Stimulated activated CD8-positive, alpha-beta memory T cell treated with anti-CD3 and anti-CD28 coated beads, Interleukin-7, amount 100 ng/mL, for 1 hour (primary cell): ENCODE results near the gene PHOSPHO2.

Experiments used
- DNase-seq, 2 donors: peaks; one replicate each; pipeline ENCODE4 v3.0.0-alpha.2; 2020; ENCODE audit warnings: low read depth in 2 of 2

Gene PHOSPHO2, protein sequence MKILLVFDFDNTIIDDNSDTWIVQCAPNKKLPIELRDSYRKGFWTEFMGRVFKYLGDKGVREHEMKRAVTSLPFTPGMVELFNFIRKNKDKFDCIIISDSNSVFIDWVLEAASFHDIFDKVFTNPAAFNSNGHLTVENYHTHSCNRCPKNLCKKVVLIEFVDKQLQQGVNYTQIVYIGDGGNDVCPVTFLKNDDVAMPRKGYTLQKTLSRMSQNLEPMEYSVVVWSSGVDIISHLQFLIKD

DNA sequence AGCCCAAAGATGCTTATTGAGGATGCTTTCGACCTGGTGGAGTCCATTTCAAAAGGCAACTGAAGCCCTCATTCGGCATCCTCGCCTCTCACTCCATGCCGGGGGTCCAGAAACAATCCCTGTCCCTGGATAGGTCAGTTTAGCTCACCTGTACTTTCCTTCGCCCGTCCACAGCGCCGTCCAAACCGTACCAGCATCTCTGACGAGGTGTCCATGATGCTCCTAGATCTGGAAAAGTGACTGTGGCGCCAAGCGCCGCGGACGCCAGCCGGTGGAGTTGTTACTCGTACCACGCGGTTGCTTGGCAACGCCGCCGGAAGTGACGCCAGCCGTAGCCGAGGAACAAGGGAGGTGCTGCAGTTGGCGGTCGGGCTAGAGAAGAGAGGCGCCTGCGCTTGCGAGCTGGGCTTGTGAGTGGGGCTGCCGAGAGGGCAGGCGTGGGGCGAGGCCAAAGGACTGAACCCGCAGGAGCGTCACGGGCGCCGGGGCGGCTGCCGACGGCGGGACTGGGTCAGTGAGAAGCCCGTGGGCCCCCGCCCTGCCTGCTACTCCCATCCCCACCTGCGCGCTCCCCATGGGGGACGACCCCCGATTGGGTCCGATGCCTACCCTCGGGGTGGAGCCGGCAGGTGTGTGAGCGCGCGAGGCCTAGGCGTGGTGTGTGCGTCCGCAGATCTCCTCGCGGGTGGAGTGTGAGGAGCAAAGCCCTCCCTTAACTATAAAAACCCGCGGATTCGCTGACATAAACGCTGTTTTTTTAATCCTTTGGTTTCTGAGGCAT, at the start of gene PHOSPHO2, which contains the start of gene CFAP210:
Gene PHOSPHO2 (plus strand): TSS at position 357 of the 781 bp plus-strand sequence. CDS start 6,503 bp downstream, outside the sequence.
Gene CFAP210 (minus strand): TSS at position 293 of the 781 bp plus-strand sequence. CDS start 78 bp downstream, at position 215.
- peak; percentile 97 to 100 for DNase-seq

DNA sequence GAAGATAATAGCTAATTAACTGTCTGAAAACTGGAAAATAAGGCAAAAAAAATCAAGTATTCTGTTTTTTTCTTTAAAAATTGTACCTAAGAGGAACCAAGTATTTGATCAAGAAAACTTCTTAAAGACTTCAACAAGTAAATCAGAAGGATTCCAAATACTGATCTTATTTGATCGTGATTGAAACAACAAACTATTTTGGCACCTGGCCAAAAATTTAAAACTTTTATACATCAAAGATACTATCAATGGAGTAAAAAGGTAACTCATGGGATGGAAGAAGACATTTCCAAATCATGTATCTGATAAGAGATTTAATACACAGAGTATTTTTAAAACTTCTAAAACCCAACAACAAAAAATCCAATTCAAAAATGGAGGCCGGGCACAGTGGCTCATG, 46.8 kb upstream of the PHOSPHO2 start:
- no peak for DNase-seq

DNA sequence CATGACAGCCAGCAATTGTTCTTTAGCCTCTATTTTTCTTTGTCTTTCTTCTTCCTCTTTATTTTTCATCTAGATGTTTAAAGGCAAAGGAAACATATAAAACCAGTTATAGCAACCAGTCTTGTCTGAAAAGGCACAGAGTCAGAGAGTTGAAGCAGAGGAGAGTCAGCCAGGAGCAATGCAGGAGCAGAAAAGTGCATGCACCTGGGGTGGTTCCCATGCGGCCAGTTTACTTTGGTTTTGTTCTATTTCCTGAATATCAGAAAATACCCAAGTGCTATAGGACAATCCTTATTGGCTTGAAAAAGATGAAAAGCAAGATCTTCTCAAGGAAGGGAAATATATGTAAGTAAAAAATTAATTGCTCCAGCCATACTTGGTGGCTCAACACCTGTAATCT, 45.0 kb upstream of the PHOSPHO2 start:
- no peak for DNase-seq

DNA sequence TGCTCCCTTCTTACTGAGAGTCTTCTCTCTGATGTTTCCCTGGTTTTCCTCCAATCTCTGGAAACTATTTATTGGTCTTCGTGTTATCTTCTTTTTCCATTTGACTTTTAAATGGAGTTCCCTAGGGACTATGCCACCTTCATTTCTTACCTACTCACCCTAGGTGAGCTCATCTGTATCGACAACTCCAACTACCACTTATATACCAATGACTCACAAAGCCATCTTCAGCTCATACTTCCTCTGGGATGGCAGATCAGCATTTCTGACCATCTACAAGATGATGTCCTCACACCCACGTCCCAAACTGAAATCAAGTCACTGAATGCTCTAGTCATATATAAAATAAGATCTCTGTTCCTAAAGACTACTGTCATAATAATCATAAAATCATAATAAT, 40.6 kb upstream of the PHOSPHO2 start:
- DNase-seq = no peak

DNA sequence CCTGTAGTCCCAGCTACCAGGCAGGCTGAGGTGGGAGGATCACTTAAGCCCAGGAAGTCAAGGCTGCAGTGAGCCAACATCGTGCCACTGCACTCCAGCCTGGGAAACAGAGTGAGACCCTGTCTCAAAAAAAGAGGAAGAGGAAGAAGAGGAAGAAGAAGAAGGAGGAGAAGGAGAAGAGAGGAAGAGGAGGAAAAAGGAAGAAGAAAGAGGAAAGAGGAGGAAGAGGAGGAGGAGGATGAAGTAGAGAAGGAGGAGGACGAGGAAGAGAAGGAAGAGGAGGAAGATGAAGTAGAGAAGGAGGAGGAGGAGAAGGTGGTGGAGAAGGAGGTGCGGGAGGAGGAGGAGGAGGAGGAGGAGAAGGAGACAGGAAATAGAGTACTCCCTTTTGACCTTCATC, 38.1 kb upstream of the PHOSPHO2 start:
- DNase-seq = no peak

DNA sequence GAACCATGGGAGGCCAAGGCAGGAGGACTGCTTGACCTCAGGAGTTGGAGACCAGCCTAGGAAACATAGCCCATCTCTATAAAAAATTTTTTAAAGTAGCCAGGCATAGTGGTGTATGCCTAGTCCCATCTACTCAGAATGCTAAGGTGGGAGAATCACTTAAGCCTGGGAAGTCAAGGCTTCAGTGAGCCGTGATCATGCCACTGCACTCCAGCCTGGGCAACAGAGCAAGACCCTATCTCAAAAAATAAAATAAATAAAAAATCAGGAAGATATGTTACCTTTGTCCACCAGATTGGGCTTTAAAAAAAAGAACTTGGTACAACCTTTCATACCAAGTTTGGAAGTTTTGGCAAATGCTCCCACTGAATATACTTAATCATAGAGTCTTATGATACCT, 35.4 kb upstream of the PHOSPHO2 start:
- no peak for DNase-seq

DNA sequence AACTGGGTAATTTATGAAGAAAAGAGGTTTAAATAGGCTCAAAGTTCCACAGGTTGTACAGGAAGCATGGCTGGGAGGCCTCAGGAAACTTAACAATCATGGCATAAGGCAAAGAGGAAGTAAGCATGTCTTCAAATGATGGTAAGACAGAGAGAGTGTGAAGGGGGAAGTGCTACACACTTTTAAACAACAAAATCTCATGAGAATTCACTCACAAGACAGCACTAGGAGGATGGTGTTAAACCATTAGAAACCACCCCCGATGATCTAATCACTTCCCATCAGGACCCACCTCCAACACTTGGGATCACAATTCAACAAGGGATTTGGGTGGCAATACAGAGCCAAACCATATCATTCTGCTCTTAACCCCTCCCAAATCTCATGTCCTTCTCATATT, 34.9 kb upstream of the PHOSPHO2 start:
- DNase-seq = no peak

DNA sequence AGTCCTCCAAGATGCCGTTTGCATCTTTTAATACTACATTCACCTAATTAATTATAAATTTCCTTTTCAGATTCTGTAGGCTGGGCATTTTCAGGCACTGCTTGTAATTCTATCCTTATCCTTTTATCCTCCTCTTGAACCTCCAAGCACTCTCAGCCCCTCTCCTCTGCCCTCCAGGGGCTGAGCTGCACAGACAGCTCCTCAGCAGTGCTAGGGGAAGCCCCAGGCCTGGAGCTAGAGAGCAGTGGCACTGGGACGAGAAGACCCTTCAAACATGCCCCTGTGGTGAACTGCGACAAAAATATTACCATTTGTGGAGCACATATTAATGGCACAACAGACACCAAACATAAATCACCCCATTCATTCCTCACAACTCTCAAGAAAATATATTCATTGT, 33.0 kb upstream of the PHOSPHO2 start:
- DNase-seq = no peak

DNA sequence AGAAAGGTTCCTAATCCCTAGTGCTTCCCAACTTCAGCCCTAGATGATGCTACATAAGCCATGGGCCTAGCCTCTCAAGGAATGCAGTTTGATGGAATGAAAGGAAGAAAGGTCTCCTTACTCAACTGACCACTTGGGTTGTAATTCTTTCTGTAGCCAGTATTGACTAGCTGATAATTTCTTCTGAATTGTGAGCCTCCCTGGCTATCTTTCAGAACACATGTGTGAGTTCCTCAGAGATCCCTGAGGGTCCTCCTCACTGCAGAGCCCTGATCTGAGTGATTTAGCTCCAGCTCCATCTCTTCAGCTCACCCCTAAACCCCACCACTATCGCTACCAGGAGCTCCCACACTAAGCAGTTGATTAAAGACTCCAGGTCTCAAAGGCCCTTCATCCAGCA, 31.5 kb upstream of the PHOSPHO2 start:
- no peak for DNase-seq

DNA sequence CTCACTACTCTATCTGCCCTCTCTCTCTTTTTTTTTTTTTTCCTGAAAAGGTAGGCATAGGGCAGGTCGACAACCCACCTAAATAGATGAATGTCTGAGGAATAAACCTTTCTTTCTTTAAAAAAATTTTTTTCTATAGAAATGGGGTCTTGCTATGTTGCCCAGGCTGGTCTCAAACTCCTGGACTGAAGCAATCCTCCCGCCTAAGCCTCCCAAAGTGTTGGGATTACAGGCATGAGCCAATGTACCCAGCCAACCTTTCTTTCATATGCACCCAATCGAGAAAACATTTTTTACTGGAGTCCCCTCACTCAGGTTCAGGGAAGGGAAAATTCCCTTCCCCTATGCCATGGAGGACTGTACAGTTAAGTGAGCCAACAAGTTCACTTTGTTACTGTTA, 31.0 kb upstream of the PHOSPHO2 start:
- DNase-seq = no peak

DNA sequence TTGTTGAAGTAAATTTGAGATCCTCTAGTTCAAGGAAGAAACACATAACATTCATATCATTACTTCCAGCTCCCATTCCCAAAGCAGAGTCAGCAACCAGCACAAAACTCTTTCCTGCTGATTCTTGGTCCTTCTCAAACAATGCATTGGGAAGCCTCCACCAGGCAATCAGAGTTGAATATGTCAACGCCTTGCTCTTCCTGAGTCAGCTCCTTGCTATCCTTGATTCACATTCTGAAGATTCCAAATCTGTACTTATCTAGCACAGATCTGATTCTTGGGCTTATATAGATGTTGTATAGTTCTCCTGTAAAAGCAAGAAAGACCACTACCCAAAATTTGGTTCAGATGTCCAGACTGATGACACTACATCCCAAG, 29.7 kb upstream of the PHOSPHO2 start:
- DNase-seq = no peak

DNA sequence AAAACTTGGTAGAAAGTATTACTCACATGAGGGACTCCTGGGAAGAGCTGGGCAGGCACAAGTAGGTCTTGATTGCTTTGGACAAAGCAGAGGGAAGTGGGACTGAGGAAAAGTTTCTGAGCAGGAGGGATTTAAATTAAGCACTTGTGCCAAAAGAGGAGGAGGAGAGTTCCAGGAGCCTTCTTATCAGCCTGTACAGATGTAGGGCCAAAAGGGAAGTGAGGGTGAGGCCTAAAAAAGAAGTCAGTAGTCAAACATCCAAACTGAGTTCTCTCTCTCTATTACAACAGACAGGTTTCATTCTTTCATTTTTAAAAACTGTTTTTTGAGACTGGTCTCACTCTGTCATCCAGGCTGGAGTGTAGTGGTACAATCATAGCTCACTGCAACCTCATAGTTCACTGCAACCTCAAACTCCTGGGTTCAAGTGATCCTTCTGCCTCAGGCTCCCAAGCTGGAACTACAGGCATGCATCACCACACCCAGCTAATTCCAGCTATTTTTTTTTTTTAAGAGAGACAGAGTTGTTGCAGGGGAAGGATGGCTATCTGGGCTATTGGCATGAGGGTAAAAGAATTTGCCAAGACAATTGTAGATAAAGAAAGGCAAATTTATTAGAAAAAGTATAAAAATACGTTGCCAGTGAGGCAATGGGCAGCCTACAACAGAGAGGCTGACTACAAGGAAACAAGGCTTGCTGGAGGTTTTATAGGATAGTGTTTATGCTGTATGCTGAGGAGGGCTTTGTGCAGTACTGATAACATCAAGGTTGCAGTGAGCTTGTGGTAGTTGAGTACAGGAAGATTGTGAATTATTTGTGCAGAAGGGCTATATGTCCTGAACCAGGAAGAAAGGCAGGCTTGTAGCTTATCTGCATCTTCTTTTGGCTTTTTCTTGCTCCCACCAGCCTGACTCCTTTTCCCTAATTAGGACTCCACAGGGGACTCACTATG, 29.0 kb upstream of the PHOSPHO2 start:
- no peak for DNase-seq

DNA sequence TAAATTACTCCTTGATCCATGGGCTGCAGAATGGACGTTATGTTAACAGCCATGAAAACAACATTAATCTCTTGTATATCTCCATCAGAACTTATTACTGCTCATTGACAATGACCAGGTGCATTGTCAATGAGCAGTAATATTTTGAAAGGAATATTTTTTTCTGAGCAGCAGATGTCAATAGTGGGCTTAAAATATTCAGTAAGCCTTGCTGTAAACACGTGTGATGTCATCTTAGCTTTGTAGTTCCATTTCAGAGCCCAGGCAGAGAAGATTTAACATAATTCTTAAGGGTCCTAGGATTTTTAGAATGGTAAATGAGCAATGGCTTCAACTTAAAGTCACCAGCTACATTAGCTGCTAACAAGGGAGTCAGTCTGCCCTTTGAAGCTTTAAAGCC, 26.7 kb upstream of the PHOSPHO2 start:
- no peak for DNase-seq

DNA sequence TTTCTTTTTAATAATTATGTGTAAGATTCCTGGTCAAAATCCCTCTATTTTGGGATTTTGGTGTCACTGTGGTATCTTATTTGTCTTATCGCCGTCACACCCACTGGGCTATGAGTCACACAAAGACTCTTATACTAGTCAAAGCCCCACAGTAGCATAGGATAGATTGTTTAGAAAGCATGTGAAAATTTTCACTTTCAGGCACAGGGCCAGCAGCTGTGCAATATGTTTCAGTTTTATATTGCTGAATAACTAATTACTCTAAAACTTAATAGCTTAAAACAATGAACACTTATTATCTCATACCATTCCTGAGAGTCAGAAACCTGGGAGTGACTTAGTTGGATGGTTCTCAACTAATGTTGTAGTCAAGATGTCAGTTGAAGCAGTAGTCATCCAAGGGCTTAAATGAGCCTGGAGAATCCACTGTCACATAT, 24.0 kb upstream of the PHOSPHO2 start:
- no peak for DNase-seq

DNA sequence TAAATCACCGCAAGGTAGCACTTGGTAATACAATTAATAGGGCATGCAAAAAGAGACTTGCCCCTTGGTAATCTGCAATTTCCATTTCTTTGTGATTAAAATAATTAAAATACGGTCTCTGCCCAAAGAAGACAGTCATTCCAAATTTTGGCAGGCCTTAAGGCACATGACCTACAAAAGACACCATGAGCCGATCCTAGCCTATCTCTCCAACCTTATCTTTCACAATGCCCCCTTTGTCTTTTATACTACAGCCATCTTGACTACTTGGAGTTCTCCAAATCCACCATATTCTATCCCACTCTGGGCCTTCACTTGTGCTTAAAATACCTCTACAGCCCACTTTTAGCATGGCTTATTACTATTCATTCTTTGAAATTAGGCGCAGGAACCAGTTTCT, 23.3 kb upstream of the PHOSPHO2 start:
- no peak for DNase-seq

DNA sequence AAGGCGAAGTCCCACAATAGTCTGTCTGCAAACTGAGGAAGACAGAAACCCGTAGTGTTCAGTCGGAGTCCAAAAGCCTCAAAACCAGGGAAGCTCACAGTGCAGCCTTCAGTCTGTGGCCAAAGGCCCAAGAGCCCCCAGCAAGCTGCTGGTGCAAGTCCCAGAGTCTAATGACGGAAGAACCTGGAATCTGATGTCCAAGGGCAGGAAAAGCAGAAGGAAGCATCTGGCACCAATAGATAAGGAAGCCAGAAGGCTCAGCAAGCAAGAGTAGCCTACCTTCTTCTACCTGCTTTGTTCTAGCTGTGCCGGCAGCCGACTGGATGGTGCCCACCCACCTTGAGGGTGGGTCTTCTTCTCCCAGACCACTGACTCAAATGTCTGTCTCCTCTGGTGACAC, 21.9 kb upstream of the PHOSPHO2 start:
- no peak for DNase-seq

DNA sequence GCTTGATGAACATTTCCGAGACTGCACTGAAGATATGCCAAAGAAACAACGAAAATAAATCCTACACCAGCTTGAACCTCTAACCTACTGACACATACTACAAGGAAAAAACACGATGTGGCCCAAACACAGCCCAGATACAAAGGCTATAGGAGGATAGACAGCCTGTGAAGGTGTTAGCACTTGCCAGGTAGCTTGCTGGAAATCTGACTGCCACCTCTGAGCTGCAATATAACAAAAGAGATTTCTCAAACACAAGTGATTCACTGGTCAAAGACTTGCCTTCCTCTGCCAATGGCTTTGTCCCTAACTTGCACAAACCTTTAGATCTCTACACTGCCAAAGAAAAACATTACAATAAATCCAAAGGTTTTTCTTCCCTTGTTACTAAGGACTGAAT, 21.2 kb upstream of the PHOSPHO2 start:
- DNase-seq = no peak

DNA sequence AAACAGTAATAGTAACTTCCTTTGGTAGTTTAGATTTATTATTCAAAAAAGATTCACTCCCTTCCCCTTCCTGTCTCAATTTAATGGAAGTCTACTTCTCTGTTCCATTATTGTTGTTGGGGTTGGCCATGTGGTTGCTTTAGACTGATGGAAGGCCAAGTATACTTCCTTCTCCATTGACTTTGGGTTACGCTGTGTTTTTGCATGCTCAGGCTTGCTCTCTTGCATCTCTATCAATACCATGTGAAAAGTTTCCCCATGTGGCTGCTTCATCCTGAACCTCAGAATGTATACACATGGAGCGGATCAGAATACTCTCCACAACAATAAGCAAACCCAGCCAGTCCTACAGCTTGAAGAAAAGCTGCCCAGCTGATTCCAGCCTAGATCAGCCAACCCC, 20.3 kb upstream of the PHOSPHO2 start:
- DNase-seq = no peak

DNA sequence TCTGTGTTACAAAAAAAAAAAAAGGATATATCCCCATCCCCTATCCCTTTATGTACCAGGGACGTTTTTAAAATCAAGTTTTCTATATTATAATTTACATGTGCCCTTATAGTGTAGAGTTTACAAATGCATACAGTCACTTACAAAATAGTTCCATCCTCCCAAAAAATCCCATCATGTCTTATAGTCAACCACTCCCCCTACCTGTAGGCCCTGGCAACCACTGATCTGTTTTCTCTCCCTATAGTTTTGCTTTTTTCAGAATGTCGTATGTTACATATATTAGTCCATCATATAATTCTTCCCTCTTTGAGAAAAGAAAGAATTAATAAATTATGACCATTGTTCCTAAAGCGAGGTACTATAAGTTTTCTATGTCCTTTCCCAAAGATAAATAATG, 17.9 kb upstream of the PHOSPHO2 start:
- DNase-seq = no peak

DNA sequence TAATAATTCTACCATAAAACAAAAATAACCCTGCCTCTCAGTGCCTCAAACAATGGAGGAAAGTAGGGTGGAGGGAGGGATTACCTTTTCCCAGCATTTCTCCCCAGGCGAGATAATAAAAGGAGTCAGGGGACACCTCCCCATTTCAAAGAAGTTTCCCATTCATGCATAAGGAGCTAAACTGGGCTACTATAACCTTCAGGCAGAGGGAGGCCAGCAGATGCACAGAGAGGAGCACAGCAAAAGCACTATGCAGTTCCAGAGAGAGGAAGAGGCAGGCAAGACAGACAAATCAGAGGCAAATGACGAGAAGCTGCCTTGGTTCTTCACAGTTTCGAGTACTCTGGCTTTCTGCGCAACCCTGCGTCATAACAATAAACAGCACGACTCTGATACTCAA, 17.4 kb upstream of the PHOSPHO2 start:
- no peak for DNase-seq

DNA sequence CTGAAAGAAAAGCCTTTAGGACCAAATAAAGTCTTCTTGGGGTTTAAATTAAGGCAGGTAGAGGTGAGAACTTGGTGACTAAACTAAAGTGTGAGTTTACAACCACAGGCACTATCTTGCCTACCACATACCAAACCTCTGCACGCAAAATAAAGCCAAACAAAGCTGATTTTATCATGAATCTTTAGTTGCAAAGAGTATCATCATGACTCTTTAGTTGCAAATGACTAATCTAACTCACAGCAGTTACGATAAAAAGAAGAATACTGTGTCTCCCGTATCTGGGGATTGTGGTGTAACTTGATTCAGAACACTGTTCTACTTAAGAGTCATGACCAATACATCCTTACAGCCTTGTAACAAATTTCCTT, 11.2 kb upstream of the PHOSPHO2 start:
- DNase-seq = no peak

DNA sequence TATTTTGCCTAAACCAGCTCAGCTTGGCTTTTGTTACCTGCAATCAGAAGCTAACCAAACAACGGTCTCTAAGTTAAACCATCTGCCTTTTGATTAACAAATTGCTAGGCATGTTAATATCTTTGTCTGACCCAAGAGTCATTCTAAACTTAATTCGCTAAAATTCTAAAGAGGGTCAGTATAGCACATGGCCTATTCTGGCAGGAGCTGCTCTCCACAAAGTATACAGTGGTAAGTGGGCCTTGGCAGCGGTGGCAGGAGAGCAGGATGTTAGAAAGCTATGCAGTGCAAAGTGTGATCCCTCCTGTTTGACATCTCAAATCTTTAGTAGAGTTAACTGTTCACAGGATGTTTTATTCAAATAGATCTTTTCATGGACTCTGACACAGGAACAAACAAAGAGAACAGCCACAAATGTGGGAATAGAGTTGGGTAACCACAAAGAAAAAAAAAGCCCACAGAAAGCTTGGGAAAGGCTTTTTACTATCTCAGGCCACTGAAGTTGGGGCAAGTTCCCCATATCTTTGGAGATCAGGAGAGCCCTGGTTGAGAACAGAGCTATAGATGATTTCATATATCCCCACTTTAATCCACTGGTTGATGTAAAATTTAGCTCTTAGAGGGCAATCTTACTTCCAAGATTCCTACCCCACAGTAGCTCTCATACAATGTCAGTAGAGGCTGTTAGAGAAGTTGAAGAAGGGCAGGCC, 10.7 kb upstream of the PHOSPHO2 start:
- DNase-seq = no peak
